ENCODE results near the gene SLC24A1. TPM values are rescaled to one million over a fixed set of nuclear protein-coding genes. Genes with fewer than 3 reads are reported as not detected.

SLC24A1 gene
- total and polyA plus RNA-seq, 10 of the 15 experiments (the other 5 are each of a cell fraction or from before 2014, with no cell fraction given): 1.4 to 5.8 (median 3.3) TPM

DNA sequence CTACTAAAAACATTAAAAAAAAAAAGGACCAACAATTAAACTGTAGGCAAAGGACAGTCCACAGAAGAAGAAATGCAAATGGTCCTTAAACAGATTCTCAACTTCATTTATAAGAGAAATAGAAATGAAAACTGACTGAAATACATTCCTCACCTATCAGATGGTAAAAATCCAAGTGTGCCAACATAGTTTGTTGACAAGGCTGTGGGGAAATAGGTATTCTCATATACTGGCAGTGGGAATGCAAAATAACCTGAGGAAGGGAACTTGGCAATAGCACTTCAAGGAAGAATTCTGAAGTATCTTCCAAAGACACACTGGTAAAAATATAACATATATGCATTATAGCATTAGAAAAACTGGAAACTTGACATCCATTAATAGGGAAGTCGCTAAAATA, 53.8 kb downstream of the SLC24A1 start:
- SMC1A ChIA-PET (ENCODE audit: uncharacterized antibody, unreplicated experiment): interaction anchor here (1.0 to 1.6 kb wide), 4 partner anchors 17 to 161 kb away, joined by 3 to 6 read pairs (median 4); no protein-coding TSS in a partner anchor
- BruUV-seq (replicated peaks): no TSS peak
- FAIRE-seq: no peak
- DNase-seq (ENCODE audit: low read depth, low spot score): no peak
- H3K27me3 ChIP-seq (replicated peaks in 1 of 2; ENCODE audit: control insufficient read depth in 2 of 2, insufficient read depth in 2 of 2, low read length in 1 of 2): no peaks in the 10 kb centered on the region
- no peak overlapping the region for H2AFZ ChIP-seq (ENCODE audit: control insufficient read depth, low read depth, low read length)
- peaks cover 0 to 11% of the 10 kb centered on the region in 2 experiments; a peak in 3 of 4 replicates for H3K36me3 ChIP-seq (ENCODE audit: control insufficient read depth in 2 of 2, insufficient read depth in 2 of 2, low read length in 1 of 2)
- TF ChIP-seq, protein P1, sequence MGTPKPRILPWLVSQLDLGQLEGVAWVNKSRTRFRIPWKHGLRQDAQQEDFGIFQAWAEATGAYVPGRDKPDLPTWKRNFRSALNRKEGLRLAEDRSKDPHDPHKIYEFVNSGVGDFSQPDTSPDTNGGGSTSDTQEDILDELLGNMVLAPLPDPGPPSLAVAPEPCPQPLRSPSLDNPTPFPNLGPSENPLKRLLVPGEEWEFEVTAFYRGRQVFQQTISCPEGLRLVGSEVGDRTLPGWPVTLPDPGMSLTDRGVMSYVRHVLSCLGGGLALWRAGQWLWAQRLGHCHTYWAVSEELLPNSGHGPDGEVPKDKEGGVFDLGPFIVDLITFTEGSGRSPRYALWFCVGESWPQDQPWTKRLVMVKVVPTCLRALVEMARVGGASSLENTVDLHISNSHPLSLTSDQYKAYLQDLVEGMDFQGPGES (IDR thresholded peaks at IDR 0.05): no peak
- TF ChIP-seq ZBED1 (IDR thresholded peaks at IDR 0.05; ENCODE audit: borderline replicate concordance) (no peak), CTCF (IDR thresholded peaks at IDR 0.05 in 2 of 3, conservative IDR thresholded peaks at IDR 0.05 in 1 of 3; ENCODE audit: control insufficient read depth in 2 of 3, extremely low read depth in 1 of 3, insufficient read depth in 1 of 3, low read depth in 3 of 3, low read length in 3 of 3) (no peak), KLF5 (IDR thresholded peaks at IDR 0.05; ENCODE audit: partially characterized antibody) (no peak), EP300 (IDR thresholded peaks at IDR 0.05; ENCODE audit: borderline replicate concordance in 1 of 2, control insufficient read depth in 1 of 2, low read depth in 2 of 2, low read length in 2 of 2) (no peak), SREBF1 (IDR thresholded peaks at IDR 0.05; ENCODE audit: low read length) (no peak), HDAC2 (IDR thresholded peaks at IDR 0.05) (no peak), KDM1A (IDR thresholded peaks at IDR 0.05; ENCODE audit: borderline replicate concordance) (no peak), CEBPB (IDR thresholded peaks at IDR 0.05; ENCODE audit: borderline replicate concordance in 1 of 2, low read depth in 2 of 2, low read length in 2 of 2) (no peak), MEF2A (IDR thresholded peaks at IDR 0.05; ENCODE audit: insufficient read depth, low read depth, low read length) (no peak), CREM (IDR thresholded peaks at IDR 0.05; ENCODE audit: low read depth) (no peak), YBX1 (IDR thresholded peaks at IDR 0.05) (no peak), PAX8 (IDR thresholded peaks at IDR 0.05) (no peak)
- H3K4me3 ChIP-seq: no peak overlapping the region
- ATAC-seq: no peak
- no peaks in the 10 kb centered on the region for H4K20me1 ChIP-seq (ENCODE audit: control insufficient read depth, insufficient read depth)
- H3K79me2 ChIP-seq (ENCODE audit: control insufficient read depth, insufficient read depth, low read length): no peaks in the 10 kb centered on the region
- intact Hi-C loops (cut with micrococcal nuclease; ENCODE audit: unreplicated experiment): no loop called here
- WGBS (ENCODE audit: insufficient coverage, insufficient replicate concordance, low lambda C conversion rate, missing lambda C conversion rate): 100% methylated on average over 1 of the region's 1 CpG
- RAD21 ChIA-PET (ENCODE audit: unreplicated experiment): no interaction called here
- H3K27ac ChIP-seq (ENCODE audit: control insufficient read depth, insufficient read depth): no peak overlapping the region
- no peaks in the 10 kb centered on the region for H3K9me3 ChIP-seq (replicated peaks; ENCODE audit: control insufficient read depth, insufficient read depth, low read length)
- no peak overlapping the region for H3K4me2 ChIP-seq (ENCODE audit: control insufficient read depth, insufficient read depth)
- no peaks in the 10 kb centered on the region for H3K4me1 ChIP-seq (ENCODE audit: control insufficient read depth, insufficient read depth, low read length)
- POLR2A ChIA-PET: interaction anchor here (0.7 kb wide), 1 partner anchor 15 kb away, joined by 3 read pairs; no protein-coding TSS in a partner anchor
- in situ Hi-C loops (cut with MboI): no loop called here
- CTCF ChIA-PET: interaction anchor here (1.4 to 1.5 kb wide), 2 partner anchors 52 to 161 kb away, joined by 3 read pairs; no protein-coding TSS in a partner anchor
- no peak overlapping the region for H3K9ac ChIP-seq (ENCODE audit: control insufficient read depth, insufficient read depth, low read length)
